Midbrain (tissue), 1 donor: ENCODE results near the gene CCDC142.

Source experiments
- DNase-seq: peaks from one replicate; lab custom pipeline; 2025; lab: John Stamatoyannopoulos, UW

CCDC142 gene

GRCh38 chr2:74513605-74514367 lies 31.0 kb upstream of the CCDC142 start:
- no peak for DNase-seq

GRCh38 chr2:74512744-74513604 lies 30.2 kb upstream of the CCDC142 start:
- DNase-seq: no peak

- no peak for DNase-seq
Measured at GRCh38 chr2:74511104-74511989, 28.5 kb upstream of the CCDC142 start.

GRCh38 chr2:74510272-74510671 lies 27.5 kb upstream of the CCDC142 start:
- no peak for DNase-seq

- peak; percentile 35 for DNase-seq
Measured at GRCh38 chr2:74507926-74508520, 25.2 kb upstream of the CCDC142 start.

GRCh38 chr2:74507145-74507925 lies 24.5 kb upstream of the CCDC142 start, which contains the start of gene PCGF1:
TSS of gene PCGF1 (minus strand) at chr2:74507695. CDS start at chr2:74507668, 27 bp downstream.
- peak; percentile 96 for DNase-seq

GRCh38 chr2:74505448-74506246 lies 22.8 kb upstream of the CCDC142 start:
- DNase-seq: no peak

GRCh38 chr2:74504591-74504990 lies 21.8 kb upstream of the CCDC142 start:
- DNase-seq: no peak

GRCh38 chr2:74503506-74504475 lies 21.0 kb upstream of the CCDC142 start:
- no peak for DNase-seq

- DNase-seq: no peak
Measured at GRCh38 chr2:74502720-74503505, 20.1 kb upstream of the CCDC142 start.

- no peak for DNase-seq
Measured at GRCh38 chr2:74502147-74502719, 19.4 kb upstream of the CCDC142 start.

GRCh38 chr2:74501335-74502071 lies 18.7 kb upstream of the CCDC142 start:
- DNase-seq: no peak

- no peak for DNase-seq
Measured at GRCh38 chr2:74500578-74500946, 17.8 kb upstream of the CCDC142 start.

- DNase-seq: no peak
Measured at GRCh38 chr2:74499940-74500577, 17.3 kb upstream of the CCDC142 start.

GRCh38 chr2:74499267-74499939 lies 16.6 kb upstream of the CCDC142 start, which contains the start of gene LBX2:
TSS of gene LBX2 (minus strand) at chr2:74499603. CDS start at chr2:74499537, 66 bp downstream.
- DNase-seq: no peak
